K562 (cell line): ENCODE results near the gene NME7. TPM values are rescaled to one million over a fixed set of nuclear protein-coding genes. Genes with fewer than 3 reads are reported as not detected.

ENCODE experiments used
- ATAC-seq: fragments of 200-7000 bp; cut with Tn5 transposase; 3 replicates; pipeline ENCODE4 v1.9.1; 2020; ENCODE audit warnings: moderate library complexity
- BruUV-seq: library from RNA; stranded (reverse); fragments of 400-500 nt; replicated peaks from 2 replicates; lab custom pipeline; 2021; lab: Mats Ljungman, UMichigan
- CTCF ChIA-PET: fragments of 300-600 bp; formaldehyde crosslinking; extraction: SDS; loops from one replicate; lab custom pipeline; 2021; ENCODE audit warnings: low intra/inter-chr PET ratio; lab: Yijun Ruan, JAX
- POLR2A ChIA-PET: fragments of 300-600, 350-650 bp; sonication (Branson Sonifier 250); formaldehyde crosslinking; extraction: SDS; loops from one replicate; lab custom pipeline; 2021; ENCODE audit warnings: antibody characterized with exemption, inconsistent platforms; lab: Yijun Ruan, JAX
- DNase-seq, 4 experiments: peaks; one replicate each; pipeline versions ENCODE4 v3.0.0 to v3.0.0-alpha.2; 2011 to 2018; ENCODE audit warnings: low spot score in 3 of 4, mixed read lengths in 3 of 4; ENCODE audit errors: extremely low read depth in 1 of 4
- FAIRE-seq: peaks from 2 replicates; lab custom pipeline; 2011; peaks lifted over from hg19 to GRCh38; lab: Jason Lieb, UNC
- H2AFZ ChIP-seq: 2 replicates; pipeline ENCODE4 v1.6.0; 2011; ENCODE audit warnings: low read depth, low read length, control low read depth, inconsistent platforms
- H3K27ac ChIP-seq: fragments of 200-600 bp; 3 replicates; pipeline ENCODE4 v1.8.0; 2011; ENCODE audit warnings: low read depth, mild to moderate bottlenecking, control low read depth, inconsistent platforms, low read length, moderate library complexity, mixed read lengths; ENCODE audit errors: extremely low read depth
- H3K27me3 ChIP-seq, 2 experiments: fragments of 300-600 bp in 1 of 2; 2 replicates in 1 of 2; 3 replicates in 1 of 2; pipeline versions ENCODE4 v1.6.0 to v1.8.0; 2011; ENCODE audit warnings: inconsistent platforms in 2 of 2, low read length in 2 of 2, mild to moderate bottlenecking in 1 of 2, mixed read lengths in 1 of 2, moderate library complexity in 1 of 2; ENCODE audit not compliant: control insufficient read depth in 2 of 2, insufficient read depth in 2 of 2
- H3K36me3 ChIP-seq: fragments of 300-600 bp; 3 replicates; pipeline ENCODE4 v1.8.0; 2011; ENCODE audit warnings: mild to moderate bottlenecking, low read length, inconsistent platforms; ENCODE audit not compliant: control insufficient read depth, insufficient read depth
- H3K4me1 ChIP-seq, 2 experiments: fragments of 200-600 bp in 1 of 2; replicated peaks in 1 of 2; 2 replicates in 1 of 2; 3 replicates in 1 of 2; pipeline versions ENCODE4 v1.5.1 to v1.8.0; 2011; ENCODE audit warnings: inconsistent platforms in 2 of 2, low read length in 2 of 2, mild to moderate bottlenecking in 1 of 2, mixed read lengths in 1 of 2, moderate library complexity in 1 of 2; ENCODE audit not compliant: control insufficient read depth in 2 of 2, insufficient read depth in 2 of 2
- H3K4me2 ChIP-seq: 2 replicates; pipeline ENCODE4 v1.6.1; 2011; ENCODE audit warnings: low read length, control low read depth, inconsistent platforms, mixed read lengths; ENCODE audit not compliant: insufficient read depth
- H3K4me3 ChIP-seq: fragments of 200-600 bp; sonication (generic), shearing (Covaris generic); 2 replicates; pipeline ENCODE4 v1.5.1; 2016; ENCODE audit warnings: control low read depth, inconsistent platforms
- H3K79me2 ChIP-seq: fragments of 200-600 bp; 3 replicates; pipeline ENCODE4 v1.8.0; 2011; ENCODE audit warnings: low read length, inconsistent platforms; ENCODE audit not compliant: control insufficient read depth, insufficient read depth
- H3K9ac ChIP-seq, 2 experiments: 2 replicates each; pipeline versions ENCODE4 v1.6.0 to v1.6.1; 2011; ENCODE audit warnings: low read depth in 2 of 2, low read length in 2 of 2, control low read depth in 1 of 2, inconsistent platforms in 1 of 2, mild to moderate bottlenecking in 1 of 2, mixed read lengths in 1 of 2; ENCODE audit not compliant: insufficient read depth in 1 of 2
- H3K9me1 ChIP-seq: one replicate; pipeline ENCODE4 v1.6.0; 2011; ENCODE audit warnings: inconsistent platforms, mild to moderate bottlenecking, low read length, moderate library complexity; ENCODE audit not compliant: control insufficient read depth, insufficient read depth
- H3K9me3 ChIP-seq: replicated peaks from 2 replicates; pipeline ENCODE4 v1.5.1; 2011; ENCODE audit warnings: low read depth, low read length, inconsistent platforms; ENCODE audit not compliant: control insufficient read depth, insufficient read depth
- H4K20me1 ChIP-seq: replicated peaks from 2 replicates; pipeline ENCODE4 v1.6.1; 2011; ENCODE audit warnings: low read length, inconsistent platforms, mixed read lengths; ENCODE audit not compliant: control insufficient read depth, insufficient read depth
- BRD4 ChIP-seq: fragments of 200-600 bp; sonication (generic); IDR thresholded peaks from 2 replicates; pipeline ENCODE4 v1.6.1; 2017; ENCODE audit warnings: inconsistent platforms
- CREB1 ChIP-seq, 2 experiments: sonication (generic) in 1 of 2; formaldehyde crosslinking in 1 of 2; IDR thresholded peaks; 2 replicates each; pipeline versions ENCODE4 v1.6.1 to v1.8.0; 2012 to 2022; ENCODE audit warnings: inconsistent platforms in 1 of 2, mild to moderate bottlenecking in 1 of 2, missing genetic modification reagents in 1 of 2, moderate library complexity in 1 of 2
- E2F6 ChIP-seq, 2 experiments: IDR thresholded peaks; 2 replicates each; pipeline ENCODE4 v1.6.1; 2011; ENCODE audit warnings: borderline replicate concordance in 1 of 2, control low read depth in 1 of 2, low read depth in 1 of 2, low read length in 1 of 2, mild to moderate bottlenecking in 1 of 2, mixed read lengths in 1 of 2, moderate library complexity in 1 of 2; ENCODE audit not compliant: insufficient read depth in 1 of 2, insufficient read length in 1 of 2, poor library complexity in 1 of 2, severe bottlenecking in 1 of 2; ENCODE audit errors: extremely low read depth in 1 of 2
- HSF4 ChIP-seq: fragments of 250-450 bp; sonication (Bioruptor Pico); IDR thresholded peaks from 2 replicates; pipeline ENCODE4 v2.1.2; 2022; ENCODE audit warnings: mild to moderate bottlenecking, moderate library complexity, borderline replicate concordance
- IRF1 ChIP-seq: sonication (generic); formaldehyde crosslinking; IDR thresholded peaks from 2 replicates; pipeline ENCODE4 v1.8.0; 2022; ENCODE audit warnings: missing genetic modification reagents, mild to moderate bottlenecking, borderline replicate concordance
- KAT7 ChIP-seq: sonication (generic); formaldehyde crosslinking; IDR thresholded peaks from 2 replicates; pipeline ENCODE4 v1.8.0; 2022; ENCODE audit warnings: missing genetic modification reagents, mild to moderate bottlenecking, borderline replicate concordance
- KLF10 ChIP-seq: fragments of 250-450 bp; sonication (Bioruptor Pico); IDR thresholded peaks from 2 replicates; pipeline ENCODE4 v1.6.1; 2021; ENCODE audit warnings: matching md5 sums
- MTA1 ChIP-seq: fragments of 450-650 bp; IDR thresholded peaks from 2 replicates; pipeline ENCODE4 v1.6.1; 2017; ENCODE audit warnings: borderline replicate concordance
- NEUROD1 ChIP-seq: fragments of 150-350 bp; IDR thresholded peaks from 2 replicates; pipeline ENCODE4 v1.6.1; 2014; ENCODE audit warnings: borderline replicate concordance, low read length, low read depth; ENCODE audit not compliant: partially characterized antibody
- PML ChIP-seq: IDR thresholded peaks from 2 replicates; pipeline ENCODE4 v1.6.1; 2012; ENCODE audit warnings: low read length, inconsistent platforms
- POLR2A ChIP-seq: fragments of 450-650 bp; conservative IDR thresholded peaks from 2 replicates; pipeline ENCODE4 v1.6.1; 2016
- POLR2G ChIP-seq: fragments of 200-400 bp; formaldehyde crosslinking; IDR thresholded peaks from 2 replicates; pipeline ENCODE4 v1.6.1; 2017; ENCODE audit warnings: low read depth, mild to moderate bottlenecking, antibody characterized with exemption, low read length, moderate library complexity
- RBBP5 ChIP-seq: fragments of 200-600 bp; sonication (generic); IDR thresholded peaks from 2 replicates; pipeline ENCODE4 v1.6.1; 2012; ENCODE audit warnings: borderline replicate concordance, mild to moderate bottlenecking, low read length, control low read depth, inconsistent platforms; ENCODE audit not compliant: insufficient read depth, poor library complexity, severe bottlenecking
- RBFOX2 ChIP-seq: fragments of 200-400 bp; formaldehyde crosslinking; IDR thresholded peaks from 2 replicates; pipeline ENCODE4 v1.6.1; 2017; ENCODE audit warnings: low read depth, mild to moderate bottlenecking, low read length, moderate library complexity
- SAP30 ChIP-seq: fragments of 200-600 bp; sonication (generic); IDR thresholded peaks from 2 replicates; pipeline ENCODE4 v1.6.1; 2012; ENCODE audit warnings: borderline replicate concordance, low read depth, mild to moderate bottlenecking, moderate library complexity, low read length, control low read depth, inconsistent platforms; ENCODE audit not compliant: insufficient read depth, poor library complexity, severe bottlenecking
- THRA ChIP-seq: fragments of 450-650 bp; IDR thresholded peaks from 2 replicates; pipeline ENCODE4 v1.6.1; 2017; ENCODE audit warnings: mild to moderate bottlenecking, moderate library complexity
- ZNF717 ChIP-seq: fragments of 250-450 bp; sonication (Bioruptor Pico); IDR thresholded peaks from 2 replicates; pipeline ENCODE4 v1.5.0; 2021
- WGBS: fragments of 100-300 bp; shearing (Covaris generic); methylation state at CpG from one replicate; pipeline ENCODE4 v1.1.6; 2016; ENCODE audit warnings: low coverage, mixed read lengths; ENCODE audit not compliant: insufficient coverage; ENCODE audit errors: missing lambda C conversion rate; 5-methylcytosine and 5-hydroxymethylcytosine counted together
- in situ Hi-C: fragments of 300-500 bp; cut with MboI; formaldehyde crosslinking; loops from 4 replicates; pipeline ENCODE4 v1.15.0; 2018; ENCODE audit warnings: inconsistent platforms, mixed read lengths
- intact Hi-C: fragments of 100-400 bp; cut with micrococcal nuclease; formaldehyde crosslinking; loops from 2 replicates; pipeline ENCODE4 v1.14.2; 2022
- polyA plus RNA-seq, 8 experiments: library from polyadenylated mRNA; depleted of rRNA in 4 of 8; stranded (reverse) in 5 of 8; unstranded in 3 of 8; fragments of >200 nt; fragmentation: Nextera tagmentation in 2 of 8; fragmentation: Illumina TruSeq in 1 of 8; extraction: Ambion mirVana in 2 of 8; extraction: Trizol in 1 of 8; gene quantifications; 2 replicates each; pipeline versions ENCODE4 v1.2.1 to v1.2.3, GENCODE V29; 2011 to 2014; ENCODE audit warnings: inconsistent platforms in 1 of 8, missing spikeins in 1 of 8
- total RNA-seq, 7 experiments: library from RNA; depleted of rRNA in 6 of 7; stranded (reverse); fragments of >200 nt in 6 of 7; fragmentation: Illumina TruSeq in 2 of 7; extraction: Trizol in 2 of 7; gene quantifications; 2 replicates each; pipeline versions ENCODE4 v1.2.1 to v1.2.3, GENCODE V29; 2011 to 2021; ENCODE audit warnings: low replicate concordance in 1 of 7

NME7 gene
- total and polyA plus RNA-seq, 9 of the 15 experiments (the other 6 are each of a cell fraction or from before 2014, with no cell fraction given): 7.9 to 43.2 (median 23.9) TPM

GRCh38 chr1:169371404-169371803 lies 3.8 kb upstream of the NME7 start (continued):
- TF ChIP-seq E2F6 (IDR thresholded peaks at IDR 0.05; ENCODE audit: borderline replicate concordance in 1 of 2, extremely low read depth in 1 of 2, insufficient read depth in 1 of 2, insufficient read length in 1 of 2, low read depth in 1 of 2, low read length in 1 of 2, poor library complexity in 1 of 2, severe bottlenecking in 1 of 2): no peak

- DNase-seq (peak; percentile 29 to 45 (median 36)), ATAC-seq (peak; percentile 45), FAIRE-seq (peak; percentile 35)
- Histone ChIP-seq H3K27me3 (no peaks in the 10 kb centered on the region), H2AFZ (peak overlapping the region; percentile 97), H3K4me2 (peak overlapping the region; percentile 97), H3K9me3 (no peaks in the 10 kb centered on the region), H3K9me1 (no peaks in the 10 kb centered on the region), H3K9ac (peak overlapping the region; percentile 84 to 91; a peak in 3 of 4 replicates), H3K27ac (peak overlapping the region; percentile 84), H3K4me1 (peaks cover 0 to 11% of the 10 kb centered on the region in 2 experiments; a peak in 3 of 5 replicates), H4K20me1 (no peaks in the 10 kb centered on the region), H3K4me3 (peak overlapping the region; percentile 71), H3K36me3 (peaks cover 32% of the 10 kb centered on the region), H3K79me2 (peaks cover 30% of the 10 kb centered on the region)
- CTCF ChIA-PET: no interaction called here
- intact Hi-C loops: loop anchor here (5.0 kb wide), 1 partner anchor 179 kb away; no protein-coding TSS in a partner anchor
- BruUV-seq: no TSS peak
- 0% methylated on average over 16 of the region's 16 CpGs for WGBS
- in situ Hi-C loops: loop anchor here (25.0 kb wide), 1 partner anchor 756 kb away; no protein-coding TSS in a partner anchor
- POLR2A ChIA-PET: interaction anchor here (0.6 to 1.7 kb wide), 18 partner anchors 8 to 540 kb away, joined by 3 to 7 read pairs (median 3); no protein-coding TSS in a partner anchor
- TF ChIP-seq SAP30 (peak; percentile 9), BRD4 (0 out of 2 replicates have a peak, but pooled peaks have one; percentile 33), POLR2A (peak; percentile 28; the same call in 1 of the 2 replicates), KLF10 (CRISPR knock-in tag) (no peak), HSF4 (no peak), MTA1 (no peak), IRF1 (CRISPR knock-in tag) (no peak), KAT7 (peak; percentile 91; the same call in 1 of the 2 replicates), THRA (no peak), RBFOX2 (peak; percentile 63), PML (0 out of 2 replicates have a peak, but pooled peaks have one; percentile 15), POLR2G (peak; percentile 48), NEUROD1 (no peak), RBBP5 (peak; percentile 49), CREB1 (IDR thresholded peaks at IDR 0.05) (no peak), CREB1 (CRISPR knock-in tag; IDR thresholded peaks at IDR 0.05) (0 out of 2 replicates have a peak, but pooled peaks have one; percentile 10), ZNF717 (CRISPR knock-in tag) (no peak)
Measured at GRCh38 chr1:169368406-169368769, 791 bp upstream of the NME7 start.
